Kidney (tissue), 14 donors: Measurements from ENCODE around the gene PKNOX2. TPM values are rescaled to one million over a fixed set of nuclear protein-coding genes. Genes with fewer than 3 reads are reported as not detected.

Experiments used
- DNase-seq, 5 donors: peaks; one replicate each; pipeline ENCODE4 v3.0.0-alpha.2; 2013 to 2020
- FAIRE-seq: peaks from 2 replicates; lab custom pipeline; 2012; peaks lifted over from hg19 to GRCh38; lab: Jason Lieb, UNC
- H3K27ac ChIP-seq, 2 donors: one replicate each; pipeline ENCODE4 v1.7.0; 2013; ENCODE audit warnings: low read depth in 2 of 2, low read length in 2 of 2, inconsistent platforms in 1 of 2
- H3K27me3 ChIP-seq: one replicate; pipeline ENCODE4 v1.7.1; 2013; ENCODE audit warnings: low read length, inconsistent platforms; ENCODE audit not compliant: control insufficient read depth, insufficient read depth
- H3K36me3 ChIP-seq, 3 donors: one replicate each; pipeline versions ENCODE4 v1.7.0 to v1.7.1; 2013; ENCODE audit warnings: low read length in 3 of 3, control low read depth in 1 of 3, inconsistent platforms in 1 of 3; ENCODE audit not compliant: insufficient read depth in 3 of 3, control insufficient read depth in 2 of 3
- H3K4me1 ChIP-seq, 3 donors: one replicate each; pipeline versions ENCODE4 v1.7.0 to v1.7.1; 2013; ENCODE audit warnings: low read length in 3 of 3, inconsistent platforms in 1 of 3, low read depth in 1 of 3; ENCODE audit not compliant: control insufficient read depth in 2 of 3, insufficient read depth in 2 of 3
- H3K4me3 ChIP-seq, 3 donors: one replicate each; pipeline versions ENCODE4 v1.7.0 to v1.8.1; 2013; ENCODE audit warnings: low read length in 3 of 3, control low read depth in 1 of 3, inconsistent platforms in 1 of 3
- H3K9ac ChIP-seq, 3 donors: one replicate each; pipeline versions ENCODE4 v1.7.0 to v1.7.1; 2013; ENCODE audit warnings: low read length in 3 of 3, control low read depth in 1 of 3, inconsistent platforms in 1 of 3
- H3K9me3 ChIP-seq, 3 donors: one replicate each; pipeline versions ENCODE4 v1.7.0 to v1.7.1; 2013; ENCODE audit warnings: low read length in 3 of 3, control low read depth in 1 of 3, inconsistent platforms in 1 of 3; ENCODE audit not compliant: control insufficient read depth in 2 of 3, insufficient read depth in 1 of 3
- intact Hi-C: fragments of 100-400 bp; cut with DNase I; formaldehyde crosslinking; loops from one replicate; pipeline ENCODE4 v1.11.1; 2022
- polyA plus RNA-seq: library from polyadenylated mRNA; stranded (reverse); fragments of 350-450 nt; fragmentation: Illumina TruSeq; extraction: RNeasy Lipid Tissue Mini Kit (QIAGEN cat#74804); gene quantifications from one replicate; pipeline ENCODE4 v1.2.3, GENCODE V29; 2014; ENCODE audit warnings: low read depth, low replicate concordance; ENCODE audit not compliant: insufficient read depth
- total RNA-seq: library from RNA; stranded (reverse); fragmentation: NEBNext Ultra II Directional; extraction: Animal tissue kit (Norgen Biotek cat#: 25700); gene quantifications from one replicate; pipeline ENCODE4 v1.2.1, GENCODE V29; 2021
- TF ChIP-seq, protein P1 (sequence below): IDR thresholded peaks from 3 replicates; pipeline ENCODE4 v1.5.1; 2012; ENCODE audit warnings: mild to moderate bottlenecking, moderate library complexity, borderline replicate concordance; ENCODE audit not compliant: insufficient read depth; ENCODE audit errors: extremely low read depth
- donor health status: control.
- donor health status: control.
- donor health status: control.
- donor health status: control.
- donor health status: control.
- donor health status: DM: yes; HTN: yes; CAD: no.
- donor health status: Normal renal cell carcinoma (clear cell type).

PKNOX2 gene
- total and polyA plus RNA-seq, 2 donors from 2014 or later: 1.5 to 6.0 TPM

DNA sequence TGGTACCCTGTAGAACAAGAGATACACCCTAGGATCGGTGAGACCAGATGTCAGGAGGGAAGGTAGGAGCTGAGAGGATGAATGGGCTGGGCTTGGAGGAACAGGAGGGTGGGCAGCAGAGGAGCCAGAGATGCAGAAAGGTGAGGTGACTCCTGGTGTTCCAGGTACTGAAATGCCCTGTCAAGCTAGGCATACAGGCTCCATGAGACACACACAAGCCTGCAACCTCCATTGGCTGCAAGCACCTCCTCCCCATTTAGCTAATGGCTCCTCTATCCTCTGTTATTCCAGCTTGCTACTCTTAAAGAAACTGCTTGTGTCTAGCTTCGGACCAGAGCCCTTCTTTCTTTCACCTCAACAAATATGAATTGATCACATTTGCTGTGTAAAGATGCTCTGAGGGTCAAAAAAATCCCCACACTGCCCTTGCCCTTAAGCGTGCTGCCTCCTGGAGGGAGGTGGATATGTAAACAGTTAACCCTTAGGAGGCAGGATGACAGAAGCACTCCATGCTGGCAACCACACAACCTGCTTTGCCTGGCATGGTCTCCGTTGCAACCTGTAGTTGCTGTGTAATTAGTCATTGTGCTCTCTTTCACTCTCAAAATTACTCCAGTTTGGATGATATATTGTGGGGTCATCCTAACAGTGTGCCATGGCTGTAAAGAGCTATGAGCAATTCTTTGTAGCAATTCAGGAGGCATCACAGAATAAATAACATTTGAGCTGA lies 156.0 kb downstream of the PKNOX2 start:
- Histone ChIP-seq H3K4me3 (no peak overlapping the region), H3K4me1 (no peaks in the 10 kb centered on the region), H3K36me3 (no peaks in the 10 kb centered on the region), H3K27me3 (no peaks in the 10 kb centered on the region), H3K9me3 (no peaks in the 10 kb centered on the region), H3K27ac (no peak overlapping the region), H3K9ac (no peak overlapping the region)
- TF ChIP-seq, protein P1, sequence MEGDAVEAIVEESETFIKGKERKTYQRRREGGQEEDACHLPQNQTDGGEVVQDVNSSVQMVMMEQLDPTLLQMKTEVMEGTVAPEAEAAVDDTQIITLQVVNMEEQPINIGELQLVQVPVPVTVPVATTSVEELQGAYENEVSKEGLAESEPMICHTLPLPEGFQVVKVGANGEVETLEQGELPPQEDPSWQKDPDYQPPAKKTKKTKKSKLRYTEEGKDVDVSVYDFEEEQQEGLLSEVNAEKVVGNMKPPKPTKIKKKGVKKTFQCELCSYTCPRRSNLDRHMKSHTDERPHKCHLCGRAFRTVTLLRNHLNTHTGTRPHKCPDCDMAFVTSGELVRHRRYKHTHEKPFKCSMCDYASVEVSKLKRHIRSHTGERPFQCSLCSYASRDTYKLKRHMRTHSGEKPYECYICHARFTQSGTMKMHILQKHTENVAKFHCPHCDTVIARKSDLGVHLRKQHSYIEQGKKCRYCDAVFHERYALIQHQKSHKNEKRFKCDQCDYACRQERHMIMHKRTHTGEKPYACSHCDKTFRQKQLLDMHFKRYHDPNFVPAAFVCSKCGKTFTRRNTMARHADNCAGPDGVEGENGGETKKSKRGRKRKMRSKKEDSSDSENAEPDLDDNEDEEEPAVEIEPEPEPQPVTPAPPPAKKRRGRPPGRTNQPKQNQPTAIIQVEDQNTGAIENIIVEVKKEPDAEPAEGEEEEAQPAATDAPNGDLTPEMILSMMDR: no peak
- intact Hi-C loops: no loop called here
- DNase-seq (peak in 1 of 5 donors; percentile 16), FAIRE-seq (no peak)

- intact Hi-C loops: no loop called here
- FAIRE-seq (no peak), DNase-seq (peak in 1 of 5 donors; percentile 20)
- Histone ChIP-seq H3K9me3 (no peaks in the 10 kb centered on the region), H3K27me3 (no peaks in the 10 kb centered on the region), H3K27ac (no peak overlapping the region), H3K4me1 (no peaks in the 10 kb centered on the region), H3K4me3 (no peak overlapping the region), H3K9ac (no peak overlapping the region), H3K36me3 (no peaks in the 10 kb centered on the region)
- TF ChIP-seq, protein P1: no peak
Measured at GRCh38 chr11:125322289-125322688, 157.7 kb downstream of the PKNOX2 start.

GRCh38 chr11:125325196-125325595 lies 160.6 kb downstream of the PKNOX2 start:
- intact Hi-C loops: no loop called here
- DNase-seq (no peak), FAIRE-seq (no peak)
- no peak overlapping the region for H3K9ac ChIP-seq
- no peak overlapping the region for H3K4me3 ChIP-seq
- H3K9me3 ChIP-seq: no peaks in the 10 kb centered on the region
- H3K27ac ChIP-seq: no peak overlapping the region
- H3K4me1 ChIP-seq: no peaks in the 10 kb centered on the region
- TF ChIP-seq, protein P1: no peak
- H3K27me3 ChIP-seq: no peaks in the 10 kb centered on the region
- no peaks in the 10 kb centered on the region for H3K36me3 ChIP-seq
